Panc1 (cell line): ENCODE data around the gene PXDN. TPM values are rescaled to one million over a fixed set of nuclear protein-coding genes. Genes with fewer than 3 reads are reported as not detected.

ENCODE experiments used
- ATAC-seq: fragments of 200-7000 bp; cut with Tn5 transposase; 2 replicates; pipeline ENCODE4 v1.9.1; 2020; ENCODE audit warnings: mild to moderate bottlenecking, moderate library complexity
- BruUV-seq: library from RNA; stranded (reverse); fragments of 400-500 nt; replicated peaks from 2 replicates; lab custom pipeline; 2021; lab: Mats Ljungman, UMichigan
- CTCF ChIA-PET: fragments of 300-600 bp; sonication (Branson Sonifier 250); formaldehyde crosslinking; loops from one replicate; lab custom pipeline; 2022; ENCODE audit warnings: antibody characterized with exemption; lab: Charles Lee
- POLR2A ChIA-PET: fragments of 300-600 bp; sonication (Branson Sonifier 250); formaldehyde crosslinking; loops from one replicate; lab custom pipeline; 2022; ENCODE audit warnings: antibody characterized with exemption; lab: Charles Lee
- DNase-seq: peaks from one replicate; pipeline ENCODE4 v3.0.0-alpha.2; 2010; ENCODE audit warnings: low read depth, low spot score
- H3K27ac ChIP-seq: 2 replicates; pipeline ENCODE4 v1.5.1; 2011; ENCODE audit warnings: mild to moderate bottlenecking, low read length, inconsistent platforms
- H3K27me3 ChIP-seq: fragments of 200-500 bp; sonication (Bioruptor generic); 2 replicates; pipeline ENCODE4 v1.6.0; 2014; ENCODE audit warnings: low read length, inconsistent platforms; ENCODE audit not compliant: control insufficient read depth, insufficient read depth
- H3K36me3 ChIP-seq: fragments of 200-500 bp; sonication (Bioruptor generic); 2 replicates; pipeline ENCODE4 v1.5.1; 2014; ENCODE audit warnings: inconsistent platforms, mild to moderate bottlenecking, low read length, moderate library complexity; ENCODE audit not compliant: control insufficient read depth, insufficient read depth
- H3K4me1 ChIP-seq: 2 replicates; pipeline ENCODE4 v1.5.1; 2011; ENCODE audit warnings: inconsistent platforms, mild to moderate bottlenecking, low read length, moderate library complexity; ENCODE audit not compliant: control insufficient read depth, insufficient read depth
- H3K4me3 ChIP-seq, 2 experiments: 2 replicates each; pipeline ENCODE4 v1.5.1; 2011 to 2012; ENCODE audit warnings: low read depth in 2 of 2, low read length in 2 of 2, mild to moderate bottlenecking in 2 of 2, inconsistent platforms in 1 of 2, moderate library complexity in 1 of 2
- H3K9me3 ChIP-seq: fragments of 200-500 bp; sonication (Bioruptor generic); 2 replicates; pipeline ENCODE4 v1.5.1; 2014; ENCODE audit warnings: low read depth, mild to moderate bottlenecking, inconsistent platforms, low read length, moderate library complexity; ENCODE audit not compliant: control insufficient read depth, insufficient read depth
- CTCF ChIP-seq: fragments of 450-650 bp; IDR thresholded peaks from 2 replicates; pipeline ENCODE4 v1.5.1; 2017; ENCODE audit warnings: mild to moderate bottlenecking
- POLR2AphosphoS5 ChIP-seq: IDR thresholded peaks from 2 replicates; pipeline ENCODE4 v1.6.1; 2012; ENCODE audit warnings: mild to moderate bottlenecking, low read depth, low read length, moderate library complexity
- REST ChIP-seq, 2 experiments: IDR thresholded peaks; 2 replicates each; pipeline ENCODE4 v1.6.1; 2011 to 2012; ENCODE audit warnings: low read depth in 2 of 2, control low read depth in 1 of 2, low read length in 1 of 2, mild to moderate bottlenecking in 1 of 2, moderate library complexity in 1 of 2; ENCODE audit not compliant: insufficient read depth in 1 of 2
- SIN3A ChIP-seq: IDR thresholded peaks from 2 replicates; pipeline ENCODE4 v1.6.1; 2012; ENCODE audit warnings: low read depth, mild to moderate bottlenecking, low read length, moderate library complexity, borderline replicate concordance; ENCODE audit not compliant: insufficient read depth
- TCF7L2 ChIP-seq: IDR thresholded peaks from 2 replicates; pipeline ENCODE4 v1.6.1; 2011; ENCODE audit warnings: mild to moderate bottlenecking, low read depth, low read length, inconsistent platforms
- in situ Hi-C: cut with HindIII; loops from 2 replicates; pipeline ENCODE4 v1.10.0; 2016; ENCODE audit warnings: low sequenced_read_pairs, low pct_unique_long_range_greater_than_20kb
- intact Hi-C: fragments of 100-400 bp; cut with micrococcal nuclease; formaldehyde crosslinking; loops from one replicate; pipeline ENCODE4 v1.10.0; 2022; ENCODE audit not compliant: unreplicated experiment
- total RNA-seq: library from RNA; stranded (reverse); gene quantifications from one replicate; pipeline ENCODE4 v1.2.1, GENCODE V29; 2021; ENCODE audit not compliant: unreplicated experiment

PXDN gene
- total RNA-seq, 1 experiment from 2014 or later = 2.5 TPM

DNA sequence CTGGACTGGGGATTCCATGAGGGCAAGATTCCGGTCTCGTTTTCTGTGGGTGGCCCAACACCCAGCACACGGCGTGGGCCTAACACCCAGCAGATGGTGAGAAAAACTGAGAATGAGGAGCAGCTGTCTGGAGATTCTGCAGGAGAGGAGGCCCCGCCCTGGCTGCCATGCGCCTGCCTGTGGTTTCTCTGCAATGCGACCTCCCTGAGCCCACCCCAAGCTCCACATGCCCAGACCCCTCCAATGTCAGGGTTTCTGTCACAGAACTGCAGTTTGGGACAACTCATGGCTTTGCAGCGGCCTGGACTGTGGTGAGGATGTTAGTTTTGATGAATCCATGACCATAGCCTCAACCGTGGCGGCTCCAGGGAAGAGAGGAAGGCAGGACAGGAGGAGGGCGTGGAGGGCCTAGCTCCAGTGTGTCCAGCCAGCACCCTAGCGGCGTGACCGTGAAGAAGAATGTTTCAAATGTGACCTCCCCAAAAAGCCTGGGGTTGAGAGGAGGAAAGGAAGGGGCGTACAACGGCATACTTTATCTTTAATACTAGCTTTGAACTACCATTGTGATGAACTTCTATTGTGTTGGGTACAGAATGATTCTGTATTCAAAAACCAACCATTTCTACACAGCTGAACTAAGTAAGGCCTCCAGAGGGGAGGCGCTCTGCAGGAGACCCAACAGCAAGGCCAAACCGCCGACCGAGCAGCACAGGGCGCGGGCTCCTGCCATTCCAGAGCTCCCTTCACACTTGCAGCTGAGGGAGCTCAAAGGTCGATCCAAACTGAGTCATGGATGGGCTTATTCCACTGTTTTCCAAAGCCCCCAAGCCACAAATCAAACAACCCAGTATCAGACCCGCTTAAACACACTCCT lies 3.4 kb downstream of the PXDN start:
- CTCF ChIA-PET = no interaction called here
- Histone ChIP-seq H3K27ac (no peak overlapping the region), H3K9me3 (no peaks in the 10 kb centered on the region), H3K4me1 (peaks cover 2% of the 10 kb centered on the region; the same call in 1 of the 2 replicates), H3K4me3 (no peak overlapping the region), H3K36me3 (no peaks in the 10 kb centered on the region), H3K27me3 (no peaks in the 10 kb centered on the region)
- POLR2A ChIA-PET = no interaction called here
- BruUV-seq = no TSS peak
- TF ChIP-seq REST (IDR thresholded peaks at IDR 0.05; ENCODE audit: insufficient read depth in 1 of 2, low read depth in 2 of 2, low read length in 1 of 2) = no peak
- no peak for TF ChIP-seq SIN3A
- TF ChIP-seq TCF7L2 = no peak
- TF ChIP-seq POLR2AphosphoS5 = no peak
- no peak for TF ChIP-seq CTCF
- intact Hi-C loops = no loop called here
- no peak for DNase-seq
- no peak for ATAC-seq
- in situ Hi-C loops = no loop called here

DNA sequence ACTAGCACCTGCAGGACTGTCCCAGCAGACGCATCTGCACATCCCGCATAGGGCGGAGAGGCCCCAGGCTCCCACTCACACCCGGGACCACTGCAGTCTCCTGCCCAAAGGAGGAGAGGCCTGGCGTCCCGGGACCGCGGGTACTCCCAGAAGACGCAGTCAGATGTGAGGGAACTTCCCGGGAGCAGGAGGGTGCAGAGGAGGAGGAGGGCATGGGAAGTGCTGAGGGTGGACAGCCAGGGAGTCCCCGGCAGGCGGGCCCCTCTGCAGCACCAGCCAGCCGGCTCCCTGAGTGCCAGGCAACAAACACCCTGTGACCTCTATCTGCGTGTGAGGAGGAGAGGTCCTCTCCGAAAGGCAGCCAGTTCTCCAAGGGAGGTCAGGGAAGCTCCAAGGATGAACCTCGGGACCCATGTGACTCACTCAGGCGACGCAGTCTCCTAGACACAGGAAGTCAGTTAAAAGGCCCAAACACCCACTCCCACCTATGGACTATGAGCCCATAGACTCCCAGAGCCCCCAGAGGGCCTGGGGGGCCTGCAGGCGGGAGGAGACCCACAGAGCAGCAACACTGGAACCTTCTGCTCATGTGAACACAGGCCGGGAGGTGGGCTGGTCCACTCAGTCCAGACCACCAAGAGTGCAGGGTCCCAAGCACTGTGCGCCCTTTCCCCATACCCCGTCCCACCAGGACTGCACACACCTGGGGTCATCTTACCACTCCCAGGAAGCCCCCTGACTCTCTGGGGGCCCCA lies 4.2 kb downstream of the PXDN start:
- DNase-seq = no peak
- intact Hi-C loops = no loop called here
- Histone ChIP-seq H3K27ac (no peak overlapping the region), H3K4me3 (no peak overlapping the region), H3K4me1 (peaks cover 2% of the 10 kb centered on the region; the same call in 1 of the 2 replicates), H3K9me3 (no peaks in the 10 kb centered on the region; the same call in 1 of the 2 replicates), H3K36me3 (no peaks in the 10 kb centered on the region), H3K27me3 (no peaks in the 10 kb centered on the region)
- ATAC-seq = no peak
- CTCF ChIA-PET = no interaction called here
- in situ Hi-C loops = no loop called here
- POLR2A ChIA-PET = no interaction called here
- TF ChIP-seq REST (IDR thresholded peaks at IDR 0.05; ENCODE audit: insufficient read depth in 1 of 2, low read depth in 2 of 2, low read length in 1 of 2) (no peak), TCF7L2 (no peak), CTCF (no peak), POLR2AphosphoS5 (no peak), SIN3A (no peak)
- BruUV-seq = no TSS peak
